SK-N-SH (cell line): ENCODE data around the gene FAM107A. TPM values are rescaled to one million over a fixed set of nuclear protein-coding genes. Genes with fewer than 3 reads are reported as not detected.

Experiments used
- CTCF ChIA-PET: fragments of 300-600, 350-600 bp; formaldehyde crosslinking; extraction: SDS; loops from one replicate; lab custom pipeline; 2021; lab: Yijun Ruan, JAX
- POLR2A ChIA-PET: fragments of 350-600 bp; sonication (Branson Sonifier 250); formaldehyde crosslinking; extraction: SDS; loops from one replicate; lab custom pipeline; 2020; ENCODE audit warnings: antibody characterized with exemption, inconsistent platforms; lab: Yijun Ruan, JAX
- DNase-seq: peaks from one replicate; pipeline ENCODE4 v3.0.0; 2012
- H2AFZ ChIP-seq: fragments of 200-600 bp; sonication (generic); 2 replicates; pipeline ENCODE4 v1.8.1; 2016; ENCODE audit warnings: antibody characterized with exemption, mild to moderate bottlenecking, low read depth
- H3F3A ChIP-seq: fragments of 200-600 bp; sonication (generic); replicated peaks from 2 replicates; pipeline ENCODE3; 2016; ENCODE audit warnings: antibody characterized with exemption, mild to moderate bottlenecking; ENCODE audit not compliant: insufficient read depth
- H3K27ac ChIP-seq, 2 experiments: fragments of 200-500 bp in 1 of 2; fragments of 200-600 bp in 1 of 2; sonication (Bioruptor generic) in 1 of 2; sonication (generic), shearing (Covaris generic) in 1 of 2; 2 replicates each; pipeline versions ENCODE4 v1.5.1 to v1.6.1; 2014 to 2016; ENCODE audit warnings: low read depth in 2 of 2, inconsistent platforms in 1 of 2, low read length in 1 of 2, mild to moderate bottlenecking in 1 of 2, mixed read lengths in 1 of 2
- H3K27me3 ChIP-seq: fragments of 200-600 bp; sonication (generic), shearing (Covaris generic); 2 replicates; pipeline ENCODE4 v1.6.1; 2016; ENCODE audit warnings: mixed run types; ENCODE audit not compliant: insufficient read depth
- H3K36me3 ChIP-seq, 2 experiments: fragments of 200-500 bp in 1 of 2; fragments of 200-600 bp in 1 of 2; sonication (Bioruptor generic) in 1 of 2; sonication (generic) in 1 of 2; replicated peaks in 1 of 2; 2 replicates each; pipeline versions ENCODE3 to v1.5.1; 2014 to 2016; ENCODE audit warnings: low read length in 1 of 2, mild to moderate bottlenecking in 1 of 2; ENCODE audit not compliant: insufficient read depth in 2 of 2, control insufficient read depth in 1 of 2
- H3K4me1 ChIP-seq, 2 experiments: fragments of 200-500 bp in 1 of 2; fragments of 200-600 bp in 1 of 2; sonication (Bioruptor generic) in 1 of 2; sonication (generic), shearing (Covaris generic) in 1 of 2; 2 replicates each; pipeline versions ENCODE4 v1.5.1 to v1.6.1; 2014 to 2016; ENCODE audit warnings: low read depth in 1 of 2, low read length in 1 of 2, mixed run types in 1 of 2; ENCODE audit not compliant: insufficient read depth in 2 of 2, control insufficient read depth in 1 of 2
- H3K4me2 ChIP-seq: fragments of 200-600 bp; sonication (generic), shearing (Covaris generic); 2 replicates; pipeline ENCODE4 v1.6.1; 2017; ENCODE audit warnings: mixed run types
- H3K4me3 ChIP-seq, 2 experiments: fragments of 200-500 bp in 1 of 2; fragments of 200-600 bp in 1 of 2; sonication (Bioruptor generic) in 1 of 2; sonication (generic), shearing (Covaris generic) in 1 of 2; 2 replicates each; pipeline versions ENCODE4 v1.5.1 to v1.8.1; 2014 to 2016; ENCODE audit warnings: low read depth in 2 of 2, inconsistent platforms in 1 of 2, low read length in 1 of 2, mild to moderate bottlenecking in 1 of 2, mixed read lengths in 1 of 2, moderate library complexity in 1 of 2
- H3K79me2 ChIP-seq: fragments of 200-600 bp; sonication (generic); 2 replicates; pipeline ENCODE4 v1.8.1; 2017; ENCODE audit warnings: mild to moderate bottlenecking; ENCODE audit not compliant: insufficient read depth
- H3K9ac ChIP-seq: fragments of 200-600 bp; sonication (generic); 2 replicates; pipeline ENCODE4 v1.6.1; 2017; ENCODE audit warnings: mixed run types
- H3K9me2 ChIP-seq: fragments of 200-600 bp; sonication (generic); 2 replicates; pipeline ENCODE4 v1.6.1; 2017; ENCODE audit warnings: mixed run types
- H3K9me3 ChIP-seq: fragments of 200-600 bp; sonication (generic); 2 replicates; pipeline ENCODE4 v1.6.1; 2017; ENCODE audit warnings: mixed run types, mild to moderate bottlenecking, moderate library complexity
- H4K20me1 ChIP-seq: fragments of 200-600 bp; sonication (generic); 2 replicates; pipeline ENCODE4 v1.6.1; 2017; ENCODE audit warnings: mild to moderate bottlenecking, mixed run types; ENCODE audit not compliant: insufficient read depth
- CHD2 ChIP-seq: fragments of 150-350 bp; IDR thresholded peaks from 2 replicates; pipeline ENCODE4 v1.6.1; 2018; ENCODE audit warnings: low read length; ENCODE audit not compliant: partially characterized antibody
- EP300 ChIP-seq, 2 experiments: IDR thresholded peaks; 2 replicates each; pipeline versions ENCODE4 v1.4.0 to v1.6.1; 2012; ENCODE audit warnings: borderline replicate concordance in 1 of 2, low read depth in 1 of 2, low read length in 1 of 2
- EZH2phosphoT487 ChIP-seq: fragments of 200-600 bp; sonication (generic); IDR thresholded peaks from 2 replicates; pipeline ENCODE4 v1.6.1; 2017; ENCODE audit warnings: low read depth, mixed run types, mild to moderate bottlenecking, antibody characterized with exemption, moderate library complexity, borderline replicate concordance
- GABPA ChIP-seq: IDR thresholded peaks from 2 replicates; pipeline ENCODE4 v1.4.0; 2012; ENCODE audit warnings: low read depth, mild to moderate bottlenecking
- GATA2 ChIP-seq: sonication (generic); formaldehyde crosslinking; IDR thresholded peaks from 2 replicates; pipeline ENCODE4 v1.5.0; 2020; ENCODE audit warnings: mild to moderate bottlenecking, missing genetic modification reagents
- MEF2A ChIP-seq: IDR thresholded peaks from 2 replicates; pipeline ENCODE4 v1.4.0; 2012; ENCODE audit warnings: low read depth, borderline replicate concordance
- MXI1 ChIP-seq: IDR thresholded peaks from 2 replicates; pipeline ENCODE4 v1.6.1; 2012; ENCODE audit warnings: mild to moderate bottlenecking, low read depth, low read length, improper control_type of control experiment
- NFIC ChIP-seq: IDR thresholded peaks from 2 replicates; pipeline ENCODE4 v1.4.0; 2012; ENCODE audit warnings: borderline replicate concordance
- NRF1 ChIP-seq: IDR thresholded peaks from 2 replicates; pipeline ENCODE4 v1.6.1; 2012; ENCODE audit warnings: low read depth, mild to moderate bottlenecking, low read length
- RFX5 ChIP-seq: IDR thresholded peaks from 2 replicates; pipeline ENCODE4 v1.6.1; 2012; ENCODE audit warnings: mild to moderate bottlenecking, improper control_type of control experiment, low read length
- RXRA ChIP-seq: IDR thresholded peaks from 2 replicates; pipeline ENCODE4 v1.4.0; 2012; ENCODE audit warnings: low read depth, mild to moderate bottlenecking, borderline replicate concordance
- SIN3A ChIP-seq: IDR thresholded peaks from 2 replicates; pipeline ENCODE4 v1.6.1; 2012; ENCODE audit warnings: low read depth, mild to moderate bottlenecking, low read length, moderate library complexity, borderline replicate concordance
- SMC3 ChIP-seq: IDR thresholded peaks from 2 replicates; pipeline ENCODE4 v1.6.1; 2012; ENCODE audit warnings: low read depth, low read length, improper control_type of control experiment
- TCF12 ChIP-seq: IDR thresholded peaks from 2 replicates; pipeline ENCODE4 v1.4.0; 2012
- TEAD4 ChIP-seq: IDR thresholded peaks from 2 replicates; pipeline ENCODE4 v1.4.0; 2012; ENCODE audit warnings: mild to moderate bottlenecking, borderline replicate concordance; ENCODE audit not compliant: insufficient read depth
- USF2 ChIP-seq: fragments of 150-350 bp; IDR thresholded peaks from 2 replicates; pipeline ENCODE4 v1.6.1; 2017; ENCODE audit warnings: antibody characterized with exemption, low read length, low read depth, borderline replicate concordance
- WGBS: methylation state at CpG from one replicate; pipeline ENCODE4 v1.1.6; 2017; ENCODE audit warnings: low lambda C conversion rate; 5-methylcytosine and 5-hydroxymethylcytosine counted together
- polyA plus RNA-seq, 3 experiments: library from polyadenylated mRNA; depleted of rRNA; stranded (reverse); fragments of >200 nt; gene quantifications; 2 replicates each; pipeline ENCODE4 v1.2.3, GENCODE V29; 2012
- TF ChIP-seq, protein P1 (sequence below): IDR thresholded peaks from 2 replicates; pipeline ENCODE4 v1.4.0; 2012; ENCODE audit warnings: low read depth, borderline replicate concordance
- TF ChIP-seq, protein P2 (sequence below): fragments of 150-350 bp; IDR thresholded peaks from 2 replicates; pipeline ENCODE4 v1.6.1; 2016; ENCODE audit warnings: mild to moderate bottlenecking, low read depth, low read length
- TF ChIP-seq, protein P3 (sequence below): IDR thresholded peaks from 2 replicates; pipeline ENCODE4; 2012
- TF ChIP-seq, protein P4 (sequence below): IDR thresholded peaks from 2 replicates; pipeline ENCODE4 v1.4.0; 2012; ENCODE audit warnings: low read depth

FAM107A gene
- polyA plus RNA-seq, 1 of the 3 experiments (the other 2 are of a cell fraction), result 0.02 TPM

GRCh38 chr3:58586776-58587192 is 9.6 kb upstream of the FAM107A start (continued):
- TF ChIP-seq NFIC, result no peak
- TF ChIP-seq MEF2A, result no peak

- peaks cover 0 to 6% of the 10 kb centered on the region in 2 experiments; a peak in 1 of 4 replicates for H3K4me1 ChIP-seq
- 89% methylated on average over 8 of the region's 8 CpGs for WGBS
- DNase-seq, result no peak
- CTCF ChIA-PET, result interaction anchor here (0.7 to 2.9 kb wide), 15 partner anchors 10 to 55 kb away, joined by 3 to 16 read pairs (median 6); partner anchors contain the start of gene FAM107A
- no peaks in the 10 kb centered on the region for H4K20me1 ChIP-seq
- H3K79me2 ChIP-seq, result no peaks in the 10 kb centered on the region
- H3K36me3 ChIP-seq, result no peaks in the 10 kb centered on the region
- TF ChIP-seq GATA2 (CRISPR knock-in tag) (no peak), EZH2phosphoT487 (no peak), GABPA (no peak), TEAD4 (no peak), SMC3 (no peak), CHD2 (no peak), TCF12 (no peak), NRF1 (no peak), MEF2A (no peak), RXRA (no peak), NFIC (no peak), EP300 (IDR thresholded peaks at IDR 0.05; ENCODE audit: borderline replicate concordance in 1 of 2, low read depth in 1 of 2, low read length in 1 of 2) (no peak), MXI1 (no peak), SIN3A (no peak), RFX5 (no peak), USF2 (no peak)
- TF ChIP-seq, protein P1, sequence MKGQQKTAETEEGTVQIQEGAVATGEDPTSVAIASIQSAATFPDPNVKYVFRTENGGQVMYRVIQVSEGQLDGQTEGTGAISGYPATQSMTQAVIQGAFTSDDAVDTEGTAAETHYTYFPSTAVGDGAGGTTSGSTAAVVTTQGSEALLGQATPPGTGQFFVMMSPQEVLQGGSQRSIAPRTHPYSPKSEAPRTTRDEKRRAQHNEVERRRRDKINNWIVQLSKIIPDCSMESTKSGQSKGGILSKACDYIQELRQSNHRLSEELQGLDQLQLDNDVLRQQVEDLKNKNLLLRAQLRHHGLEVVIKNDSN, result no peak
- TF ChIP-seq, protein P2, sequence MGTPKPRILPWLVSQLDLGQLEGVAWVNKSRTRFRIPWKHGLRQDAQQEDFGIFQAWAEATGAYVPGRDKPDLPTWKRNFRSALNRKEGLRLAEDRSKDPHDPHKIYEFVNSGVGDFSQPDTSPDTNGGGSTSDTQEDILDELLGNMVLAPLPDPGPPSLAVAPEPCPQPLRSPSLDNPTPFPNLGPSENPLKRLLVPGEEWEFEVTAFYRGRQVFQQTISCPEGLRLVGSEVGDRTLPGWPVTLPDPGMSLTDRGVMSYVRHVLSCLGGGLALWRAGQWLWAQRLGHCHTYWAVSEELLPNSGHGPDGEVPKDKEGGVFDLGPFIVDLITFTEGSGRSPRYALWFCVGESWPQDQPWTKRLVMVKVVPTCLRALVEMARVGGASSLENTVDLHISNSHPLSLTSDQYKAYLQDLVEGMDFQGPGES, result no peak
- TF ChIP-seq, protein P3, sequence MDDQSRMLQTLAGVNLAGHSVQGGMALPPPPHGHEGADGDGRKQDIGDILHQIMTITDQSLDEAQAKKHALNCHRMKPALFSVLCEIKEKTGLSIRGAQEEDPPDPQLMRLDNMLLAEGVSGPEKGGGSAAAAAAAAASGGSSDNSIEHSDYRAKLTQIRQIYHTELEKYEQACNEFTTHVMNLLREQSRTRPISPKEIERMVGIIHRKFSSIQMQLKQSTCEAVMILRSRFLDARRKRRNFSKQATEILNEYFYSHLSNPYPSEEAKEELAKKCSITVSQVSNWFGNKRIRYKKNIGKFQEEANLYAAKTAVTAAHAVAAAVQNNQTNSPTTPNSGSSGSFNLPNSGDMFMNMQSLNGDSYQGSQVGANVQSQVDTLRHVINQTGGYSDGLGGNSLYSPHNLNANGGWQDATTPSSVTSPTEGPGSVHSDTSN, result no peak
- TF ChIP-seq, protein P4, sequence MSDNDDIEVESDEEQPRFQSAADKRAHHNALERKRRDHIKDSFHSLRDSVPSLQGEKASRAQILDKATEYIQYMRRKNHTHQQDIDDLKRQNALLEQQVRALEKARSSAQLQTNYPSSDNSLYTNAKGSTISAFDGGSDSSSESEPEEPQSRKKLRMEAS, result no peak
- no peak overlapping the region for H3K27ac ChIP-seq
- no peak overlapping the region for H3K4me2 ChIP-seq
- no peak overlapping the region for H3K9ac ChIP-seq
- H3K9me3 ChIP-seq, result no peaks in the 10 kb centered on the region
- POLR2A ChIA-PET, result no interaction called here
- H3K4me3 ChIP-seq, result no peak overlapping the region
- H3F3A ChIP-seq, result no peaks in the 10 kb centered on the region
- H2AFZ ChIP-seq, result no peak overlapping the region
- no peaks in the 10 kb centered on the region for H3K9me2 ChIP-seq
- H3K27me3 ChIP-seq, result no peaks in the 10 kb centered on the region; the same call in 1 of the 2 replicates
Observed at GRCh38 chr3:58585994-58586393, 8.8 kb upstream of the FAM107A start.
